ENCODE data around the gene FMOD.

DNA sequence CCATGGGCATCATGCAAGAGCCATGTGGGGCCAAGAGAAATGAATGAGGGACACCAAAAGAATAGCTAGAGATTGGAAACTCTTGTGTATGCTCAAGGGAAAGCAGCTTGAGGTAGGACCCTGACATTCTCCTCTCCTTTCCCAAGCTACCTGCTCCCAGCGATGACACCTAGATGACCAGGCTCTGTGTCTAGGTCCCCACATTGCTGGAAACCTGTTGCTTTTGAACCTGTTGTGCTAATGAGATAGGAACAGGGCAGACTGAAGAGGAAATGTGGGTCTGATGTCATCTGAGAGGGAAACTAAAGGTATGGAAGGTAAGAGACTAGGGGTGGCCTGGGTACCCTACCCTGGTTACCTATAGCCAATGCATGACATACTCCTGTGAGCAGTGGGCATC, 1.8 kb downstream of the FMOD start:
- TF ChIP-seq, protein P1, sequence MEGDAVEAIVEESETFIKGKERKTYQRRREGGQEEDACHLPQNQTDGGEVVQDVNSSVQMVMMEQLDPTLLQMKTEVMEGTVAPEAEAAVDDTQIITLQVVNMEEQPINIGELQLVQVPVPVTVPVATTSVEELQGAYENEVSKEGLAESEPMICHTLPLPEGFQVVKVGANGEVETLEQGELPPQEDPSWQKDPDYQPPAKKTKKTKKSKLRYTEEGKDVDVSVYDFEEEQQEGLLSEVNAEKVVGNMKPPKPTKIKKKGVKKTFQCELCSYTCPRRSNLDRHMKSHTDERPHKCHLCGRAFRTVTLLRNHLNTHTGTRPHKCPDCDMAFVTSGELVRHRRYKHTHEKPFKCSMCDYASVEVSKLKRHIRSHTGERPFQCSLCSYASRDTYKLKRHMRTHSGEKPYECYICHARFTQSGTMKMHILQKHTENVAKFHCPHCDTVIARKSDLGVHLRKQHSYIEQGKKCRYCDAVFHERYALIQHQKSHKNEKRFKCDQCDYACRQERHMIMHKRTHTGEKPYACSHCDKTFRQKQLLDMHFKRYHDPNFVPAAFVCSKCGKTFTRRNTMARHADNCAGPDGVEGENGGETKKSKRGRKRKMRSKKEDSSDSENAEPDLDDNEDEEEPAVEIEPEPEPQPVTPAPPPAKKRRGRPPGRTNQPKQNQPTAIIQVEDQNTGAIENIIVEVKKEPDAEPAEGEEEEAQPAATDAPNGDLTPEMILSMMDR (conservative IDR thresholded peaks at IDR 0.05; ENCODE audit: low read length), result no peak
- TF ChIP-seq EZH2phosphoT487 (IDR thresholded peaks at IDR 0.05; ENCODE audit: borderline replicate concordance, low read depth, low read length), result no peak

Measured in OCI-LY7 (cell line).